AG04450 (cell line): ENCODE data around the gene SERPINB4. TPM values are rescaled to one million over a fixed set of nuclear protein-coding genes. Genes with fewer than 3 reads are reported as not detected.

ENCODE experiments used
- CTCF ChIA-PET: fragments of 300-600, 350-600 bp; formaldehyde crosslinking; extraction: SDS; loops from one replicate; lab custom pipeline; 2022; ENCODE audit warnings: antibody characterized with exemption, inconsistent platforms; lab: Charles Lee
- POLR2A ChIA-PET: fragments of 350-600 bp; formaldehyde crosslinking; extraction: SDS; loops from one replicate; lab custom pipeline; 2021; ENCODE audit warnings: antibody characterized with exemption, inconsistent platforms; lab: Yijun Ruan, JAX
- DNase-seq: peaks from one replicate; pipeline ENCODE4 v3.0.0-alpha.2; 2011; ENCODE audit warnings: low read depth, low spot score
- H3K27ac ChIP-seq: one replicate; pipeline ENCODE4 v1.5.1; 2012; ENCODE audit warnings: low read depth, low read length, control low read depth
- H3K27me3 ChIP-seq: one replicate; pipeline ENCODE4 v1.6.0; 2012; ENCODE audit warnings: low read length; ENCODE audit not compliant: control insufficient read depth, insufficient read depth
- H3K4me3 ChIP-seq: 2 replicates; pipeline ENCODE4 v1.5.1; 2011; ENCODE audit warnings: mild to moderate bottlenecking, low read depth, low read length, control low read depth
- H3K9me3 ChIP-seq: 2 replicates; pipeline ENCODE4 v1.5.1; 2012; ENCODE audit warnings: low read length; ENCODE audit not compliant: control insufficient read depth, insufficient read depth
- polyA plus RNA-seq: library from polyadenylated mRNA; depleted of rRNA; stranded (reverse); fragments of >200 nt; gene quantifications from 2 replicates; pipeline ENCODE4 v1.2.3, GENCODE V29; 2011
- TF ChIP-seq, protein P1 (sequence below): IDR thresholded peaks from 2 replicates; pipeline ENCODE4 v1.5.1; 2011; ENCODE audit warnings: low read depth, low read length, control low read depth, inconsistent platforms

SERPINB4 gene
- polyA plus RNA-seq, 1 experiment = not detected

DNA sequence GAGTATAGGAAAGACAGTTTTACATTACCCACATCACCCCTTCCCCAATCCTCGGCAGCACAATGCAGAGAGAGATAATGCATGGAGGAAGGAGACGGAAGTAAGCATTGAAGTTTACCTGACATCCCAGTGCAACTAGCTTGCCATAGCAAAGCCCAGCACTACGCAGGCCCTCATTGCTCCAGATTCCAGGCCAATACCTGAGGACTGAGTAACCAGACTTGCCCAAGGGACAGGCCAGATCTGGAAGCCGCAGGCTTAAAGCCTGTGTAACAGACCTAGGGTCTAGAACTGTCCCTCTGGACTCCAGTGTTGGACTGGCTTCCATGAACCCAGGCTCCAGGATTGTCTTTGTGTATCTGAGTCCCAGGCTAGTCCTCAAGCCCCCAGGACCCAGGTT lies 17.6 kb downstream of the SERPINB4 start:
- Histone ChIP-seq H3K27ac (no peak overlapping the region), H3K9me3 (peaks cover 15% of the 10 kb centered on the region), H3K27me3 (peaks cover 2% of the 10 kb centered on the region), H3K4me3 (no peak overlapping the region)
- POLR2A ChIA-PET = no interaction called here
- DNase-seq = no peak
- CTCF ChIA-PET = no interaction called here
- TF ChIP-seq, protein P1, sequence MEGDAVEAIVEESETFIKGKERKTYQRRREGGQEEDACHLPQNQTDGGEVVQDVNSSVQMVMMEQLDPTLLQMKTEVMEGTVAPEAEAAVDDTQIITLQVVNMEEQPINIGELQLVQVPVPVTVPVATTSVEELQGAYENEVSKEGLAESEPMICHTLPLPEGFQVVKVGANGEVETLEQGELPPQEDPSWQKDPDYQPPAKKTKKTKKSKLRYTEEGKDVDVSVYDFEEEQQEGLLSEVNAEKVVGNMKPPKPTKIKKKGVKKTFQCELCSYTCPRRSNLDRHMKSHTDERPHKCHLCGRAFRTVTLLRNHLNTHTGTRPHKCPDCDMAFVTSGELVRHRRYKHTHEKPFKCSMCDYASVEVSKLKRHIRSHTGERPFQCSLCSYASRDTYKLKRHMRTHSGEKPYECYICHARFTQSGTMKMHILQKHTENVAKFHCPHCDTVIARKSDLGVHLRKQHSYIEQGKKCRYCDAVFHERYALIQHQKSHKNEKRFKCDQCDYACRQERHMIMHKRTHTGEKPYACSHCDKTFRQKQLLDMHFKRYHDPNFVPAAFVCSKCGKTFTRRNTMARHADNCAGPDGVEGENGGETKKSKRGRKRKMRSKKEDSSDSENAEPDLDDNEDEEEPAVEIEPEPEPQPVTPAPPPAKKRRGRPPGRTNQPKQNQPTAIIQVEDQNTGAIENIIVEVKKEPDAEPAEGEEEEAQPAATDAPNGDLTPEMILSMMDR = no peak

DNA sequence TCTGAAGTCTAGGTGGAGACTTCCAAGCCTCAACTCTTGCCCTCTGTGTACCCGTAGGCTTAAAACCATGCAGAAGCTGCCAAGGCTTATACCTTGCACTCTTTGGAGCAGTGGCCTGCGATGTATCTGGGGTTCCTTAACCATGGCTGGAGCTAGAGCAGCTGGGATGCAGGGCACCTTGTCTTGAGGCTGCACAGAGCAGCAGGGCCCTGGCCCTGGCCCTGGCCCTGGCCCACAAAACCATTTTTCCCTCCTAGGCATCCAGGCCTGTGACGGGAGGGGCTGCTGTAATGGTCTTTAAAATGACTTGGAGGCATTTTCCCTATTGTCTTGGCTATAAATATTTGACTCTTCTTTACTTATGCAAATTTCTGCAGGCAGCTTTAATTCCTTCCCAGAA lies 19.2 kb downstream of the SERPINB4 start:
- no peak overlapping the region for H3K27ac ChIP-seq
- peaks cover 15% of the 10 kb centered on the region for H3K9me3 ChIP-seq
- ChIA-PET CTCF (interaction anchor here (0.6 kb wide), 1 partner anchor 152 kb away, joined by 3 read pairs; no protein-coding TSS in a partner anchor), POLR2A (no interaction called here)
- no peak for DNase-seq
- H3K4me3 ChIP-seq = no peak overlapping the region
- TF ChIP-seq, protein P1 = no peak
- H3K27me3 ChIP-seq = peaks cover 2% of the 10 kb centered on the region

DNA sequence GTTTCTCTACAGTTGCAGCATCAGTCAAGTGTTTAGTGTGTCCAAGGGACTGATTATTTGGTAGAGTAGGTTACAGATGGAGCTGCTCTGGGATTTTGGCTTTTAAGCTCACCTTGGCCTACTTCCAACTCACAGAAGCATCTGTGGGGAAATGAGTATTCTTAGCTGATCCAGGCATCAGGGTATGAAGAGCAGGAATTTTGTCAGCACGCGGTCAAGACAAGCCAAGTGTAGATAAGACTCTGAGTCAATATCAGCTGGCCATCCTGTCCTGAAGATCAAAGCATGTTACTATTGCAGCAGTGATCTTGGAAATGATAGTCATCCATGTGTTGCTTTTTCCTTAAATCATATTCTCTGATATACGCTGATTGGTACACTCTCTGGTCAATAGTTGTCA lies 24.4 kb downstream of the SERPINB4 start:
- POLR2A ChIA-PET = no interaction called here
- TF ChIP-seq, protein P1 = no peak
- Histone ChIP-seq H3K27ac (no peak overlapping the region), H3K27me3 (peaks cover 5% of the 10 kb centered on the region), H3K4me3 (no peak overlapping the region), H3K9me3 (peaks cover 4% of the 10 kb centered on the region)
- CTCF ChIA-PET = no interaction called here
- DNase-seq = no peak

DNA sequence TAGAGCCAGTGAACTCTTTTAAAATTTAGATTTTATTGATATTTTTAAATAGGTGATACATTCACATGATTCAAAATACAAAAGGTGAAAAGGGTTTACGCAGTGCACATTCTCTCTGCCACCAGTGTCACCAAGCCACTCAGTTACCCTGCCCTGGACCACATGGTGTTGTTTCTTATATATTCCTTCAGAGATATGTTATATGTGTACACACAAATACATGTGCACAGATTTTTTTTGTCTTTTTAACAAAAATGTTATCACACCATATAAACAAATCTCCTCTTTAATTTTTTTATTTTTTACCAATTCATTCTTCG lies 26.2 kb downstream of the SERPINB4 start:
- Histone ChIP-seq H3K27me3 (peaks cover 5% of the 10 kb centered on the region), H3K9me3 (no peaks in the 10 kb centered on the region; the same call in 1 of the 2 replicates), H3K27ac (no peak overlapping the region), H3K4me3 (no peak overlapping the region)
- TF ChIP-seq, protein P1 = no peak
- ChIA-PET CTCF (no interaction called here), POLR2A (no interaction called here)
- no peak for DNase-seq

DNA sequence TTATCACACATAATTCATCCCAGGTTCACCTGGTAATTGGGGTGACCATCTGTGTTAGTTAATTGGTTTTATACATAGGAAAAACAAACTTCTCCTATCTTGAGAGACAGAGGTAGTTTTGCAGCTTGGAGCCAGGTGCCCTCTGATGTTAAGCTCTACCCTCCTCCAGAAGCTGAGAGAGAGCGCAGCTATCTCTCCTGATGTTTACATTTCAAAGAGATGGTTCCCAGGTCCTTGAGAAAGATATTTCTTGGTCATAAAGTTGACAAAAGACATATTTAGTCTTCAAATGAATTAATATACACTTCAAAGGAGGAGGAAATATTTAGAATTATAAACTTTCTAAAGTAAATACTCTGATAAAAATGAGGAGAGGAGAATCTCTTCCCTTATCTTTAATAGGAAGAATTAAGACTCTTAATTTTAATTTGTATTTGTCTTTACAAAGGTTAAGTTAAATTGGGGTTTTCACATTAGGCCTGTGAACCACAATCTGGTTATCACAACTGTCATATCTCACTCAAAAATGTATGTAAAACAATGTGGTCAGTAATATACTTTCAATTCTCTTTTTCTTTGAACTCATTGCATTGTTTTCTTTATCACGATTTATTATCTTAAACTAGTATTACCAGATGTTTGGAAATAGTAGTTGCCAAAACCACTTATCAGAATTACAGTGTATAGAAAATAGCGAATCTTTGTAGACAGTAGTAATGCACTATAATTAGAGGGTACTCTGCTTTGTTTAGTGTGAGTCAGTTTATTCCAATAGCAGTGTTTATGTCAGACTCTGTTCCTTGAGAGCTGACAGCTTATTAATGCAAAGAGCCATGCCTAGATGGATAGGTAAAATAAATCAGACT lies 26.8 kb downstream of the SERPINB4 start:
- no peak overlapping the region for H3K27ac ChIP-seq
- no peaks in the 10 kb centered on the region; the same call in 1 of the 2 replicates for H3K9me3 ChIP-seq
- TF ChIP-seq, protein P1 = no peak
- DNase-seq = no peak
- CTCF ChIA-PET = no interaction called here
- no peak overlapping the region for H3K4me3 ChIP-seq
- peaks cover 5% of the 10 kb centered on the region for H3K27me3 ChIP-seq
- POLR2A ChIA-PET = no interaction called here
